Left lobe of liver (tissue), 2 donors: ENCODE results near the gene TDRKH. TPM values are rescaled to one million over a fixed set of nuclear protein-coding genes. Genes with fewer than 3 reads are reported as not detected.

Source experiments
- ATAC-seq: fragments of 200-7000 bp; cut with Tn5 transposase; one replicate; pipeline ENCODE4 v1.9.1; 2020; ENCODE audit warnings: mild to moderate bottlenecking, moderate library complexity
- DNase-seq: peaks from one replicate; pipeline ENCODE4 v3.0.0-alpha.2; 2020; ENCODE audit warnings: low spot score
- total RNA-seq: library from RNA; stranded (reverse); gene quantifications from one replicate; pipeline ENCODE4 v1.2.1, GENCODE V29; 2021
- donor health status: DM: no; HTN: no; CAD: no; lungs with moderate emphysema.
- donor health status: DM: no; HTN: yes; CAD: no.

TDRKH gene
- 2.2 TPM for total RNA-seq

GRCh38 chr1:151790071-151790939 is at the start of gene TDRKH:
TDRKH (minus strand) TSS chr1:151790500; CDS start chr1:151783022, 7,478 bp downstream.
- peak; percentile 98 for DNase-seq

GRCh38 chr1:151839457-151840403 is 49.4 kb upstream of the TDRKH start, which contains the start of gene C2CD4D:
C2CD4D (minus strand) TSS chr1:151839820; CDS start chr1:151838989, 831 bp downstream.
- DNase-seq (peak; percentile 46), ATAC-seq (no peak)

More at GRCh38 chr1:151790071-151790939, at the start of gene TDRKH:
- ATAC-seq: peak; percentile 97

DNA sequence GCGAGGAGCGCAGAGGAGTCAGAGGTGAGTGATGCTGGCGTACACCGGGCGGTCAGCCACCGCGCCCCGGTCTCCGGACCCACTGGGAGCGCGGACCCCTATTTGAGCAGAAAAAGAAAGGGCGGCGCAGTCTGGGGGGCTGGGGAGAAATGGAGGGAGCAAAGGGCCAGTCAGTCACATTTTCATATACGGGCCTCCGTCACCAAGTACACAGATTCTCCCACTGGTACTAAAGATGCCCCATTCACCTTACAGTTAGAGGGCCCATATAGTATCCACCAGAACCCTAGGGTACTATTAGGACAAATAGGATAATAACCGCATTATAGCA is 48.7 kb upstream of the TDRKH start:
- ATAC-seq (no peak), DNase-seq (no peak)

DNA sequence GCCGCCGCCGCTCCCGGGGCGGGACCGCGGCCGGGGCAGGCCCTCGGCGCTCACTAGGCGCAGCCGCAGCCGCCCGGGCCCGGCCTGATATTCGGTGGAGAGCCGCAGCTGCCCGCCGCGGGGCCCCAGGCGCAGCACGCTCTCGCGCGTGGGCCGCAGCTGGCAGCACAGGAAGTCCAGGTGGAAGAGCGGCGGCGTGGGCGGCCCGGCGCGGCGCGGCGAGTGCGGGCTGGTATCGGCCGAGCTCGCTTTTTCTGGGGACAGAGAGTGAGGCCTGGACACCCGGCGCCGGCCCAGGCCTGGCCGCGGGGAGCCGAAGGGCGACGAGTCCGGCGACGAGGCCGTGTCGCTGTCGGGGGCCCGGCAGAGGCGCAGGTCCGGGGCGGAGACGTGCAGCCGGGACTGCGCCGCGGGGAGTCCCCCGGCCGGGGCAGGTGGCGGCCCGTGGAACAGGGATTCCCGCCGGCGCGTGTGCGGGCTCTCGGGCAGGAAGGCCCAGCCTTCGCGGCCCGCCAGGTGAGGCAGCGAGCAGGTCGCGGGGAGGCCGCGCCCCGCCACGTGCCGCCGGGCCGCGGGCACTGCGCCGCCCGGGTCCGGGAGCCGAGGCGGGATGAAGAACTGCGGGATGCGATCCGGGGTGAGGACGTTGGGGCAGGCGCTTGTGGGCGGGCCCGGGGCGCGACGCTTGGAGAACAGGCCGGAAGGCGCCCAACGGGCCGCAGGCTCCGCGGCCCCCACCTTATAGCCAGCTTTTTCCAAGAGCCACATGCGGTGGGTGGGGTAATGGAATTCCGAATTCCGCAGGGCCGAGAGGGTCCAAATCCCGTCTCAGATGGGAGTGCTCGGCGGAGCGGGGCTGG is 48.2 kb upstream of the TDRKH start:
- no peak for DNase-seq

DNA sequence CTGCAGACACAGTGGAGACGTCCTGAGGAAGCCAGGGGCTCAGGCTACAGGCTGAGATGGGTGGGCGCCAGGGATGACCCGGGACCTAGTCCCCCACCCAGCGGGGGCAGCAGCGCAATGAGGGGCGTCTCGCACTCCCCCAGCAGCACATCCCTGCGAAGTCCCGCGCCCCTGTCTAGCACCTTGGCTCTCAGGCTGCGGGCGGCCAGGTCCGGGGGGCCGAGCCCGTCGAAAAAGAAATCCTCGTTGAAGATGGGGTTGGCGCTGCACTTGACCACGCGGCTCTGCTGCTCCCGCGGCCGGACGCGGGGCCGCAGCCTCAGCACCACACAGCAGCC is 47.6 kb upstream of the TDRKH start:
- ATAC-seq: no peak
- peak; percentile 47 for DNase-seq

More for the DNA sequence above, 48.2 kb upstream of the TDRKH start:
- peak; percentile 52 for ATAC-seq

DNA sequence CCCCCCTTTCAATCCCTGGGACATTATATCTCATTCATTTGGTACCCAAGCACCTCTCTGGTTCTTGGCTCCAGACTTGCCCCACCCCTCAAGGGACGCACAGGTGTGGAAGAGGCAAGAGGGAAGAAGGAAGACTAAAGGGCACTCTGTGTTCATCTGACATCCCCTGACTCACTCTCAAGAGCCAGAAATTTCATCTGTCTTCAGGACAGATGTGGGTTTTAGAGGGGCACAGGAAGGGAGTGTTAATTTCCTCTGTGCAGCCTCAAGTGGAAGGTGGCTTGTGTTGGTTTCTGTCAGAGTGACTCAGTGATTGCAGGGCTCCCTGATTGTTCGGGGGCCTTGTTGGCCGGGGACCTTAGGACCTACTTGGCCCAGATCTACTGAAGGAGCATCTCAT is 46.9 kb upstream of the TDRKH start:
- DNase-seq (no peak), ATAC-seq (no peak)

DNA sequence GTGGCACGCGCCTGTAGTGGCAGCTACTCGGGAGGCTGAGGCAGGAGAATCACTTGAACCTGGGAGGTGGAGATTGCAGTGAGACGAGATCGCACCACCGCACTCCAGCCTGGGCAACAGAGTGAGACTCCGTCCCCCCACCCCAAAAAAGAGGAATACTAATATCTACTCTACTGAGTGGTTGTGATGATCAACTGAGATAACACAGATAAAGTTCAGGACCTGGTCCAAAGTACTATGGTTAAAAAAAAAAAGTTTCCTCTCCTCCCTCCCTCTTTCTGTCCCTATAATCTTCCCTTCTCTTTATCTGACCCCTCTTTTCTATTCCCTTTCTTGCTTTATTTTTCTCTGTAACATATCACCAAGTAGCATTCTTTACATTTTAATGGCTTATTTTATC is 45.3 kb upstream of the TDRKH start:
- DNase-seq (no peak), ATAC-seq (no peak)

DNA sequence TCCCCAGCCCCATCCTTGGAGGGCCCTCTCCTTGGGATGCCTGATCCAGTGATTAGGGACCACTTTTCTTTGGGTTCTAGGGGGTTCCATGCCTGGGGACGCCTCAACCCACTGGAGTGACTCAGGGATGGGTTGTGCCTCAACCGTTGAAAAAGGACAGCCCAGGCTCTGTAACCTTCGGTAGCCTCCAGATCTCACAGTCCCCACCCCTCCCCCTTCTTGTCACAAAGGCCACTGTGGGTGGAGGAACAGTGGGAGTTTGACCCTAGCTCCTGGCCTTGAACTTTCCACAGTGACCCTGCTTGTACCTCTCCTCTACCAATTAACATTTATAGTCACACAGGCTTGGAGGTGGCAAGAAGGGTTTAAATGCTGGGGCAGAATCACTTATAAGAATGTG is 43.9 kb upstream of the TDRKH start:
- ATAC-seq: peak; percentile 16
- peak; percentile 86 for DNase-seq

- ATAC-seq: no peak
- DNase-seq: no peak
Measured at GRCh38 chr1:151833172-151833900, 43.0 kb upstream of the TDRKH start.

- ATAC-seq (peak; percentile 56), DNase-seq (peak; percentile 99)
Measured at GRCh38 chr1:151832318-151832980, 42.1 kb upstream of the TDRKH start.

DNA sequence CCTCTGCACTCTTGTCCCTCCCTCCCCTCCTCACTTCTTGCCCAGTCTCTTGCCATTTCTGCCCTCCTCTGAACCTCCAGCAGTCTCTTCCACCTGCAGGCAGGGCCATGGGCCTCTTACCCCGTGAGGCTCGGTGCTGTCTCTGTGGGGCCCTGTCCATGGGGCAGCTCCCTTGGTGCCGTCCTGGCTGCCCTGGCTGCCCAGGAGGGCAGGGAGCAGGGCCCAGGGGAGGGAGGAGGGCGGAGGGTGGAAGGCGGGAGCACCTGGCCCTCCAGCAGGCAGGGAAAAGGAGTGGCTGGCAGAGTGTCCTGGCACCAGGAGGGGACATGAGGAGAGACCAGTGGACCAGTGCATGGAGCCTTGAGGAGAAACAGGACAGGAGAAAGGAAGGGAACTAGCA is 41.3 kb upstream of the TDRKH start, which contains the start of gene RORC:
Gene RORC, minus strand, starts transcription at position 198 of the 400 bp plus-strand sequence. Its CDS starts 38 bp downstream, at position 160.
- ATAC-seq: peak; percentile 71

DNA sequence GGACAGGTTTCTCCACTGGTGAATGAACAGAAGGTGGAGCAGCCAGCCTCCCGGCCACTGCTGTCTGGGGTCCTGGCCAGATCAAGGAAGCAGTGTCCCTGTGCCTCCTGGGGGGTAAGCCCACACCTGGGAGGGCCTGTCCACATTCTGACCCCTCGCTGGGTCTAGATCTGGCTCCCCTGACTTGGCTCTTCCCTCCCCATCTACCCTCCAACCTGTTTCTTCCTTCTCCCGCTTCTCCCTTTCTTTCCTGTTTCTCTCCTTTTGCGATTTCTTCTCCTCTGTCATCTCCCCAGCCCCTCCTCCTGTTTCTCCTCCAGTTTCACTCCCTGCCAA is 40.9 kb upstream of the TDRKH start:
- DNase-seq: no peak
- ATAC-seq: no peak

More for the DNA sequence above, 41.3 kb upstream of the TDRKH start, which contains the start of gene RORC:
- DNase-seq: peak; percentile 95

- ATAC-seq: no peak
- no peak for DNase-seq
Measured at GRCh38 chr1:151830055-151830454, 39.8 kb upstream of the TDRKH start.

GRCh38 chr1:151829352-151830046 is 39.2 kb upstream of the TDRKH start:
- ATAC-seq (no peak), DNase-seq (no peak)

GRCh38 chr1:151828921-151829320 is 38.6 kb upstream of the TDRKH start:
- DNase-seq (no peak), ATAC-seq (no peak)

DNA sequence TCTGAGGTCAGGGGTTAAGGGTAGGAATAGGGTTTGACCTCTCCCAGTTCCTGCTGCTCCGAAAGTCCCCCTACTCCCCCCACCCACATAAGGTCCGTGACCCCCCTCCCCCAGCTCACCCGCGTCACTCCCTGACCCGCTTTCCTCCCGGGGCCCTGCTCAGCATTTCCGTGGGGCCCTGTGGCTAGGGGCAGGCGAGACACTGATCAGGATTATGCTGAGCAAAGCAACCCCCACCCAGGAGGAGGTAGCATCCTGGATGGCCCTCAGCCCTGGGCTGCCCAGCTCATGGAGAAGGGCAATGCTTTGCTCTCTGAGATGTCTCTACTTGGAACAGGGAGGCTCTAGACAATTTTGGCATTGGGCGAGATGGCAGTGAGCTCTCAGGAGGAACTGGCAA is 37.6 kb upstream of the TDRKH start:
- no peak for ATAC-seq
- no peak for DNase-seq

DNA sequence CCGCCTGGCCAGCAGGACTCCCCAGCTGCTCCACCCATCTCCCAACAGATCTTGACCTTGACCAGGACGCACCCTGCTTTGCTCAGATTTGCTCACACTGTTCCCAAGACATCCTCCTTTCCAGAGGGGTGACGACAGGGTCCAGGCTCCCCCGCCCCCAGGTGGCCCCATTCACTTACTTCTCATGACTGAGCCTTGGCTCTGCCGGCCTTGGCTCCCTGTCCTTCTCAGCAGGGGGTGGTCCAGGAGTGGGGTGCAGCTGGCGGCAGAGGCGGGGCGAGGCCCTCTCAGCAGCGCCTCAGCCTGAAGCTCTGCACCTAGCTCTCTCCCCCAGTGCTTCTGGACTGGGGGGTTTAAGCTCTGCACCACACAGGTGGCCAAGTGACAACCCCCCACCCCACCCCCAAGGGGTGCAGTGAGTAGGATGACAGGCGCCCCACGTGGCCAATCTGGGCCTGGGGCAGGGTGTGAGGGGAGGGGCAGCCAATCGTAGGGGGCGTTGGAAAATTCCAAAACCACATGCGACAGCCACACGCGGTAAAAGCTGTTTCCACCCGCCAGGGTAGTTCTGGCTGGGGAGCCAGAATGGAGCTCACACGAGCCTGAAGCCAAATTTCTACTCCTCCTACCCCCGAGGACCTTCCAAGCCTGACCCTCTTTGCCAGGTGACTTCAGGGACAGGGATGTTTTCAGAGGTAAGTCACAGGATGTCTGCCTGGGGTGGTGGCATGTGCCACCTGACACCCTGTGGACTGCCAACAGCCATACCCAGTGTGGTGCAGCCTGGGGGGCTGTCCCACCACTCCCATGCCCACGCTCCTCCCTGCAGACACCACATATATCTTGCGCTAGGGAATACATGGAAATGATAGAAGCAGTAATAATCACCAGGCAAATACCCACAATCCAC is 35.7 kb upstream of the TDRKH start:
- ATAC-seq (no peak), DNase-seq (no peak)

- peak; percentile 38 for ATAC-seq
Measured at GRCh38 chr1:151825204-151825603, 34.9 kb upstream of the TDRKH start.

More at GRCh38 chr1:151825204-151825603, 34.9 kb upstream of the TDRKH start:
- peak; percentile 56 for DNase-seq
